IPS DF 19.7 (cell line): Measurements from ENCODE around the gene SHROOM3.
"Not testable (repeated sequence)": the region's sequence is repeated elsewhere in the genome, so short reads cannot be mapped to it uniquely, and the experiment has no call there.

Experiments
- DNase-seq: peaks from one replicate; pipeline ENCODE4 v3.0.0-alpha.2; 2013; ENCODE audit warnings: low read depth, low spot score

Gene SHROOM3

DNA sequence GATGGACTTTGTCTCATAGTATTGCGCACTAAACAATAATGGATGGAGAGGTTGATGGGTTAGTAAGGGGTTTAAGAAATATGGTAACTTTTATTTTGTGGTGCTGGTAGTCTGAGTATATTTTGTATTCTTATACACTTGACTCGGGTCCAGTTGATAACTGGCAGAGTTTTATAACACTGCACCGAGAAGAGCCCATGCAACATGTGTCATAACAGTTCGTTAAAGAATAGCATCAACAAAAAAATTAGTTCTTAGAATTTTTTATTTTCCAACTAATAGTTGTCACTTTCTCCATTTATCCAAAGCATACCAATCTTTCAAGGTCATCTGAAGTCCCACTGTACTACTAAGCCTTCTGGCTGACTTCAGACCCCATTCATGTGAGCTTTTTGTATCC is 287.8 kb downstream of the SHROOM3 start:
- DNase-seq: no peak

DNA sequence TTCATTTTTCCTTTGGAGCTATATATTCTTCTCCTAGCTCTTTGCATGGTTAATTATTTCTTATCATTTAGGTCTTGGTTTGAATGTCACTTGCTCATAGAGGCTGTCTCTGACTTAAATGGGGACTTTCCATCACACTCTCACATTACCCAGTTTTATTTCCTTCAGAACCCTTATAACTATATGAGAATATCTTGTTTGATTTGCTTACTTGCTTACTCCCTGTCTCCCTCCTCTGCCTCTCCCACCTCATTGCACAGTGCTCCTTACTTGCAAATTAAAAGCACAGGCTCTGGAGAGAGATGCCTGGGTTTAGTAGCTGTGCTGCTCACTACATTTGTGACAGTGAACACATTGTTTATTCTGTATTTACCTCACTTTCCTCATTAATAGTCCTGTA is 288.3 kb downstream of the SHROOM3 start:
- no peak for DNase-seq

DNA sequence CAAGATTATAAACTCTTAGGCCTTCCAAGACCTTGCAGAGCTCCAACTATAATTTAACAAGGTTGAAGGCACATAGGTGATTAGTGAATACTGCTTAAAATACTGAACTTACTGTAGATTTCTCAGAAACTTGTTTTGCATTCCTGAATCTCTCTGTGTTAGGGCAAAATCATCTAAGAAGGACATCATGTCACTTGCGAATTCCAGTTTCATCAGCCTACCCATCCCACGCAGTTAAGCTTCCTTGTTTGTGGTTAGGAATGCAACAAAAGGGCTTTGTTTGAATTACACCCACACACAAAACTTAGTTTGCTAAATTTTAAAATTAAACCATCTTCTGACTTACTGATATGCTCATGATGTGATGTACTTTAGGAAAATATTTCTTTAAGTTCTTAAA is 288.9 kb downstream of the SHROOM3 start:
- DNase-seq: no peak

DNA sequence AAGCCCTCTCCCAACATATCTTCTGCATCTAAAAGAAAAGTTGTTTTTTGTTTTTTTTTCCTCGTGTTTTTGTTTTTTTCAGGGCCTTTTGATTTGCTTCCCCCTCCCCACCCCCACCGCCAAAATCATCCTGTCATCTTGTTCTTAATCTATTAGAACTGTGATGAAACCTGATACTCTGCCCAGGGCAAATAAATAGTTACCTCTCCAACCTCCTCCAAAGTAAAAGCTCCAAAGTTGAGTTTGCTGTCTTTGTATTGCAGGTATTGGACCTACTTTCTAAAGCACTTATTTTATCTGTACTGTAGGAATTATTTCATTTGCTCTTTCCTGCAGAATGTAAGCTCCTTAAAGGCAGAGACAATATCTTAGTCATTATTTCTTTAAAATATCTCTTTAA is 290.0 kb downstream of the SHROOM3 start:
- no peak for DNase-seq

DNA sequence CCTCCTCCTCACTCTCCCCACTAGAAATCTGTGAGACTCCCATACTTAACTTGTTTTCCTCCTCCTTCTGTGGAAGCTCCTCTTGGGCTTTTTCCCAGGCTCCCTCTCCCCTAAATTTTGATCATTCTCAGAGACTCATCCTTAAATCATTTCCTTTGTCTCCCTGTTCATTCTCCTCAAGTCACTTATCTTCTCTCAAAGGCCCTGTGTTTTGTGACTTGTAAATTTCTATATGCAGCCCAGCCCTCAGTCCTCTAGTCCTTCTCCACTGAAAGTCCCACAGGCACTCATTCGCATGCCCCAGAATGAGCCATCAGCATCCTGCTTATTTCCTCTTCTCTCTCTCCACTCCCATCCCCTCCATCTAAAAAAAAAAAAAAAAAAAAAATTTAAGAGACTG is 291.1 kb downstream of the SHROOM3 start:
- DNase-seq: no peak

DNA sequence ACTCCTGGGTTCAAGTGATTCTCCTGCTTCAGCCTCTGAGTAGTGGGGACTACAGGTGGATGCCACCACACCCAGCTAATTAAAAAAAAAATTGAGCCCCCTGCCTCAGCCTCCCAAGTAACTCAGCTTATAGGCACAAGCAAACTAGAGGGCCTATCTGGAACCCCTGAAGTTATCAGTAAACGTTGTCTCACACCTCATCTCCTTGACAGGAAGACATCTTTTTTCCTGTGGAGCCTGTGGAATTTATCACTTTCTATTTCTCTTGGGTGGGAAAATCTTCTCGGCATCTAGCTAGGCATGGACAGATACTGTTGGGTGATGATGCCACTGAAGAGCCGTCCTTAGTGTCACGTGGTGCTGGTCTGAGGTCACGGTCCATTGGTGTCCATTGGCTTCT is 291.6 kb downstream of the SHROOM3 start:
- DNase-seq: no peak

DNA sequence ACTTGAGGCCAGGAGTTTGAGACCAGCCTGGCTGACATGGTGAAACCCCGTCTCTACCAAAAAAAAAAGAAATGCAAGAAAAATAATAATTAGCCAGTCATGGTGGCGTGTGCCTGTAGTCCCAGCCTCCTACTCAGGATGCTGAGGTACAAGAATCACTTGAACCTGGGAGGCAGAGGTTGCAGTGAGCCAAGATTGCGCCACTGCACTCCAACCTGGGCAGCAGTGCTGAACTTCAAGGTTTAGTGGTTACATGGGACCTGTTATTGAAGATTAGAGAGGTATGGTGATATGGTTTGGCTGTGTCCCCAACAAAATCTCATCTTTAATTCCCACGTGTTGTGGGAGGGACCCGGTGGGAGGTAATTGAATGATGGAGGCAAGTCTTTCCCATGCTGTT is 292.9 kb downstream of the SHROOM3 start:
- DNase-seq: not testable (repeated sequence)

DNA sequence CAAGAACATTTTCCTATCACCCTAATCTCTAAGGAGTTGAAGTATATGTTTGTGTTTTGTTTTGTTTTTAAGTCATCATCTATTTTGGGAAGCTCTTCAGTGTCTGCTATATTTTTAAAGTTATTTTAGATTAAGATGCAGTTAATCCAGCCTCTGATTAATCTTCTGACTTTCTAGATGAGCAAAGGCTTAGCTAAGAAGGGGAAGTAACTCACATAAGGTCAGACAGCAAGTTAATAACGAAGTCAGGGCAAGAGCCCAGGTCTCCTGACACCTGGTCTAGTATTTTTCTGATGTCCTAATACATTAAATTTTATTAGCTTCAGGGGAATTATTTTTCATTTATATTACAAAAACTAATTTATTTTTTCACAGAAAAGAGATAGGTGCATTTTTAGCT is 294.4 kb downstream of the SHROOM3 start:
- DNase-seq: no peak

DNA sequence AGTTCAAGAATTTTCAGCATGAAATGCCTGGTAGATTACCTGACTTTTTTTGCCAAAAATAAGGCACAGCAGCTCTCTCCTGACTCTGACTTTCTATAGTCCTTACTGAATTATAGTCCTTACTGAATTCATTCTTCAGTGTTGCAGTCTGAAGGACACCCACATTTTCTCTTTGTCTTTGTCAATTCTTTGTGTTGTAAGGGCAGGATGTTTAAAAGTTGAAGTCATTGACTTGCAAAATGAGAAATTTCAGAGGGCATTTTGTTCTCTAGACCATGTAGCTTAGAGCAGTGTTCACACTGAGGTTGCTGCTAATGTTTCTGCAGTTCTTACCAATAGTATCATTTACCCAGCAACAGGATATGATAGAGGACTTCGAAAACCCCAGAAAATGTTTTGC is 295.0 kb downstream of the SHROOM3 start:
- no peak for DNase-seq

DNA sequence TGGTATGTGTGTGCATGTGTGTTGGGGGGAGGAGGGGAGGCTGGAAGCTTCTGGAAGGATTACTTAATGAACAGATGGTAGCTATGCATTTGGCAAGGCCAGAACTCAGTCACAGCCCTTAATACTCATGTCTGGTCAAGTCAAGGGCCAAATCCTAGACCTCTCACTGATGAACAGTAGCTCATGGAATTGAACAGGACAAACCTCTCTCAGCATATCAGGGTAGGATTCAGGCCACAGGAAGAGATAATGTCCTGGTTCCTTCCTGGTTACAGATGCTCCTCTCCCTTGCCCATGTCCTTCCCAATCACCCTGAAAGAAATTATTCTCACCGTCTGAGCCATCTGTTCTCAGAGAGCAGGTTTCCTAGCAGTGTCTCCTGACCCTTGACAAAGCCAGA is 297.2 kb downstream of the SHROOM3 start:
- no peak for DNase-seq

DNA sequence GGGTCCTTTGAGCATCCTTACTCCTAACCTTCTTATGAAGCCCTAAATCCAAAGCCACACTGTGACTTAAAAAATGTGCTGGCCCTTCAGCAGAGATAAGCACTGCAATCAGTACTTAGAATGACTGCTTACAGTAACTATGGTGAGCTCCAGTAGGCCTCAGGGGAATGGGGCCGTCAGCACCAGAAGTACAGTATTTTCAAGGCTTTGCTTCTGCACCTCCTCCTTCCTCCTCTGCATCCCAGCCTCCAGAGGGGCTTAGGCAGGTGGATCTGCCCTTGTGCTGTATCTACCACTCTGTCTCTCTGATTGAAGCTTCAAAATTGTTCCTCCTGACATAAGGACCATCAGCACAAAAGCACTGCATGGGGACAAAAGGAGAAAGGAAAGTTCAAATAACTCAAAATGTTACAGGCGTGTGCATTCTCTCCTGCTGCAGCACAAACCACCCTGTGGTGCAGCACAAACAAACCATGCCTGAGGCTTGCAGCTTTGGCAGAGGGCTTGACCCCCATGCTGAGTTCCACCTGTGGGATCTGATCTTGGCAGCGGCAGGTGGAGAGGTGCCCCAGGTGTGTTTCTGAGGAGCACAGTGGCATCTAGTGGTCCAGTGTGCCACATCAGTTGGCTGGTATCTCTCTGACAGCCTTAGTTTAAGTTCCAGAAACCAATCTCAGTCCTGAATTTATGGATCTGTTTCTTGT is 298.2 kb downstream of the SHROOM3 start:
- no peak for DNase-seq

DNA sequence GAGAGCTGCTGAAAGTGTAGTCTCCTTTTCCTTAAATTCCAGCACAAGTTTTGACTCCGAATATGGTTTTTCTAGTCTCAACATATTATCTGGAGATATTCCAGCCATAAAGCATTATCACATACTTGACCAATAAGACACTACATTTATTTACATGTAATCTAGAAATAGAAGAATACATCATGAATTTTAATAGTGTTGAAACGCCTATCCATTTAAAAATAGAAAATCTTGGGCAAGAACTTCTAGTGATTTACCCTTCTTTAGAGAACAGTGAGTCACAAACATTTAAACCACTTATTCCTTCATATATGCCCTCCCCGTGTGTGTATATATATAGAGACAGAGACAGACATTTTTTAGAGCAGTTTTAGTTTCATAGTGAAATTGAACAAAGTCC is 301.4 kb downstream of the SHROOM3 start:
- no peak for DNase-seq

DNA sequence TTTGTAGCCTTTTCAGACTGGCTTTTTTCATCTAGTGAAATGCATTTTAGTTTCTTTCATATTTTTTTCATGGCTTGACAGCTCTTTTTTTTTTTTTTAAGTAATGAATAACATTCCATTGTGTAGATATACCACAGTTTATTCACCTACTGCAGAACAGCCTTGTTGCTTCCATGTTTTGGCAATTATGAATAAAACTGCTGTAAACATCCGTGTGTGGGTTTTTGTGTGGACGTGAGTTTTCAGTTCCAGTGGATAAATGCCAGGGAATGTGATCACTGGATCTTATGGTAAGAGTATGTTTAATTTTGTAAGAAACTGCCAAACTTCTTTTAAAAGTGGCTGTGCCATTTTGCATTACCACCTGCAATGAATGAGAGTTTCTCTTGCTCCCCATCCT is 302.2 kb downstream of the SHROOM3 start:
- no peak for DNase-seq

DNA sequence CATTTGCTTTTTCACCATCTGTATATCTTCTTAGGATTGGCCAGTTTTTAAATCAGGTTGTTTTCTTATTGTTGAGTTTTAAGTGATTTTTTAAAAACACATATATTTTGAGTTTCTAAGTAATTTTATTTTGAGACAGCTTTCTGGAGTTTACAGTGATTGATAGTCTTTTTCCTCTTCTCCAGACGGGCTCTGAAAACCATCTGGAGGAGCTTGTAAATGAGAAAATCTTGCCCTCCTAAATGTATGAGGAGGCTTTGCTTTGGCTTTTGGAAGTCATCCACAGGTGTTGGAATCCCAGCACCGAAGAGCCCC is 302.7 kb downstream of the SHROOM3 start:
- DNase-seq: no peak

DNA sequence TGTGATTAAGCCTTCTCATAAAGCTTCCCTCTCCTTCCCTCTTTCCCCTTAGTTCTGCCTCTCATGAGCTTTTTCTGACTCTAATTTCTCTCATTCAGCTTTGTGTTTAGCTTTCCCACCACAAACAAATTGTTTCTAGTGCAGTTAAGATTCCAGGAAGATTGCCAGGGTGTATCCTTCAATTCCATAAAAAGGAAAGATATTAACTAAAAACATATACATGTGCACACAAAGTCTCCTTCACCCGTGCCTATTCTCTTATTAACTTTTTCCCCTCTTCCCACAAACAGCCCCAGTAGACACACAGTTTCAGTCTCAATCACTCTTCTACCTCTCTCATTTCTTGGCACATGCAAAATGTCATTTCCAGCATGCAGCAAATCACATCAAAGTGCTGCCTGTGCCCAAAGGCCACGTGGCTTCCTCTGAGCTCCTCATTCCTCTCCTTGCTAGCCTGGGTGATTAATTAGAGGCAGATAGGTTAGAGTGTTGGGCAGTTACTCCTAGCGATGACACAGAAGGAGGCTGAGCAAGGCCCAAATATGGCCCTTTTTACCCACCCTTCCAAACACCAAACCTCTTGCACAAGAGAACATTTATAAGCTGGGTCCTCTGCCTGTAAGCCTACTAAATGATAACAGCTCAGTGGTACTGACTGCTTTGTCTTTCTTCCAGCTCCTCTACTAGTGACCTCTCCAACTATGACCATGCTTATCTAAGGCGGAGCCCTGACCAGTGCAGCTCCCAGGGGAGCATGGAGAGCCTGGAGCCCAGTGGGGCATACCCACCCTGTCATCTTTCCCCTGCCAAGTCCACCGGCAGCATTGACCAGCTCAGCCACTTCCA is 303.3 kb downstream of the SHROOM3 start:
- DNase-seq: no peak

DNA sequence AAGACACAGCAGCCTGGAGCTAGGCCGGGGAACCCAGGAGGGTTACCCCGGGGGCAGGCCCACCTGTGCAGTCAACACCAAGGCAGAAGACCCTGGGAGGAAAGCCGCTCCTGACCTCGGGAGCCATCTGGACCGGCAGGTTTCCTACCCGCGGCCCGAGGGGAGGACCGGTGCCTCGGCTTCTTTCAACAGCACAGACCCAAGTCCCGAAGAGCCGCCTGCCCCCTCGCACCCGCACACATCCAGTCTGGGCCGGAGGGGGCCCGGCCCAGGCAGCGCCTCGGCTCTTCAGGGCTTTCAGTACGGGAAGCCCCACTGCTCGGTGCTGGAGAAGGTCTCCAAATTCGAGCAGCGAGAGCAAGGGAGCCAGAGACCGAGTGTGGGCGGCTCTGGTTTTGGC is 305.2 kb downstream of the SHROOM3 start:
- no peak for DNase-seq

DNA sequence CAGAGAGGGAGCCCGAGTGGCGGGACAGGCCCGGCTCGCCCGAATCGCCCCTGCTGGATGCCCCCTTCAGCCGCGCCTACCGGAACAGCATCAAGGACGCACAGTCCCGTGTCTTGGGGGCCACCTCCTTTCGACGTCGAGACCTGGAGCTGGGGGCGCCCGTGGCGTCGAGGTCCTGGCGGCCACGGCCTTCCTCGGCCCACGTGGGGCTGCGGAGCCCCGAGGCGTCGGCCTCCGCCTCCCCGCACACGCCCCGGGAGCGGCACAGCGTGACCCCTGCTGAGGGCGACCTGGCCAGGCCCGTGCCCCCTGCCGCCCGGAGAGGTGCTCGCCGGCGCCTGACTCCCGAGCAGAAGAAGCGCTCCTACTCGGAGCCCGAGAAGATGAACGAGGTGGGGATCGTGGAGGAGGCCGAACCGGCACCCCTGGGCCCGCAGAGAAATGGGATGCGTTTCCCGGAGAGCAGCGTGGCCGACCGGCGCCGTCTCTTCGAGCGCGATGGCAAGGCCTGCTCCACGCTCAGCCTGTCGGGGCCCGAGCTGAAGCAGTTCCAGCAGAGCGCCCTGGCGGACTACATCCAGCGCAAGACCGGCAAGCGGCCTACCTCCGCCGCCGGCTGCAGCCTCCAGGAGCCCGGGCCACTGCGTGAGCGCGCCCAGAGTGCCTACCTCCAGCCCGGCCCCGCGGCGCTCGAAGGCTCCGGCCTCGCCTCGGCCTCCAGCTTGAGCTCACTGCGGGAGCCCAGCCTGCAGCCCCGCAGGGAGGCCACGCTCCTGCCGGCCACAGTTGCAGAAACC is 306.0 kb downstream of the SHROOM3 start:
- DNase-seq: no peak

DNA sequence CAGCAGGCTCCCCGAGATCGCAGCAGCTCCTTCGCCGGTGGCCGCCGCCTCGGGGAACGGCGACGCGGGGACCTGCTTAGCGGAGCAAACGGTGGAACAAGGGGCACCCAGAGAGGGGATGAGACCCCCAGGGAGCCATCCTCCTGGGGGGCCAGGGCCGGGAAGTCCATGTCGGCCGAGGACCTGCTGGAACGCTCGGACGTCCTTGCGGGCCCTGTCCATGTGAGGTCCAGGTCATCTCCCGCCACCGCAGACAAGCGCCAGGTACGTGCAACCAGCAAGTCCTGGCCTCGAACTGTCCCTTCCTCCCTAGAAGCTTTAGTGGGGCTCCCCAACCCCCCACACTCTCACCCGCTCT is 306.6 kb downstream of the SHROOM3 start:
- no peak for DNase-seq

DNA sequence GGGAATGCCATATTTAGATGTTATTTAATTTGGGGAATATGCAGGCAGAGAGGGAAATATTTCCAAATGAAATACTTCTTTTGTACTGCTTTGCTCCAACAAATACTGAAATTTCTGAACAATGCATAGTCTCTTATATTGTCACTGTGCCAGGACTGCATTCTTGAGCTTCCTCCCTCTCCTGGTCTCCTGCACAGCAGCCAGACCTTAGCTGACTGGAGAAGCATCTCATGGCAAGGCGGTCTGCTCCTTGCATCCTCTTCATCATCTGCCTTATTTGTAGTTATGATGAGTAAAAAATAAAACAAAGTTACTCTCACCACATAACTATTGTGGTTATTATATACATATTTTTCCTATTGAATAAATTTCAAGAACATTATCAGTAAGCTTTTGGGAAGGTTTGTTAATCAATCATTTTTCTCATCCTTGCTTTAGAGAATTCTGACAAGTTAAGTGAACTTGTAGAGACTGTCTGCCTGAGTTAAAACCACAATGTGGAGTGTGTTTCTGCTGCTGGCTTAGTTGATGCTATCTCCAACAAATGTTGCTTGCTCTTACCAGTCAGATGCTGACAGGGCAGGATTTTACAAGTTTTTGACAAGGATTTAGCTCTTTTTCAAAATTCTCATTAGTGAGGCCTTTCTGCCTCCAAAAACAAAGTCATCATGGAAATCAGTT is 309.4 kb downstream of the SHROOM3 start:
- DNase-seq: no peak

DNA sequence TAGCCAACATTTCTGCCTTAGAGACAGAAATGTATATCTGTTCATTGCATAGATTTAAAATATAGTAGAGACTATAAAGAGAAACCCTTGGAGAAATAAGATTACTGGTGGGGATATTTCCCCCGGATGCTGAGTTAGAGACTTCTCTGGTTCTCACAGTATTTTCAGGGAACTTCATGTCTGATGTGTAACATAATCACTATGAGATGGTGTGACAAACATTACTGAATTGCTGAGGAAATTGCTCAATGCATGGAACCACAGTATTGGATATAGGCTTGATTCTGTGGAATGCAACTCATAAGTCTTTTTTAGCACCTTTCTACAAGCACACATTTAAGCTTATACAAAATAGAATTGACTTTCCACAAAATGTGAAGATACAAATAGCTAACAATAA is 310.2 kb downstream of the SHROOM3 start:
- no peak for DNase-seq

DNA sequence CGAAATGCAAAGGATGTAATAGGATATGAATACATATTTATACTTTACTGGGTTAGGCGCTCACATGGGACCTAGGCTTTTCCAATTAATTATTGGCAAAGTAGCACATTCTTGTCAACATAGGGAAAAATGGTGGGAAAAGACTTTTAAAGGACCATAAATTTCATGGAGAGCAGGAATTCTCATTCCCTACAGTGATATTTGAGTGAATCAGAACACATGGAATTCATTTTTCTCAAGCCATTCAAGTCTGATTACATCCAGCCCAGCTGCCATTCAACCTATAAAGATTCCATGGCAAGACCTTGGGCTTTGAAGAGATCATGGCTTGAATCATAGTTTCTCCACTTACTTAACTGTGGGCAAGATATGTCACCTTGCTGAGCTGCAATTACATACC is 312.5 kb downstream of the SHROOM3 start:
- DNase-seq: no peak

DNA sequence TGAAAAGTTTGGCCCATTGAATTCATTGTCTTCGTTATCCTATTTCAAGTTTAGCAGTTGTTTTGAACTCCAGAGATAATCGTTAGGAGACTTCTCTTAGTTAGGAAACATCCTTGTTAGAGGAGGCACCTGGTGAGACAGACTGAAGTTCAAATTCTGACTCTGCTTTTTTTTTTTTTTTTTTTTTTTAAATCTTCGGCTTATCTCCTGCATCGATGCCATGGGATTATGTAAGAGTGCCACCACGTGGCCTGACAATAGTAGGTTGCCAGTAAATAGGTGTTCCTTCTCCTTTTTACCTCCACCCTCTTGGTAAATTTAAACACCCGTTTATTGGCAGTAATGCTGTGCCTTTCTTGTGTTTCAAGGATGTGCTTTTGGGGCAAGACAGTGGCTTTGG is 313.6 kb downstream of the SHROOM3 start:
- DNase-seq: no peak
